GM18499 (cell line): Measurements from ENCODE around the gene SPOP.
"Not testable (repeated sequence)": the region's sequence is repeated elsewhere in the genome, so short reads cannot be mapped to it uniquely, and the experiment has no call there.

Source experiments
- ATAC-seq: cut with Tn5 transposase; IDR thresholded peaks from one replicate; pipeline ENCODE4 v1.9.1; 2021; ENCODE audit warnings: moderate number of reproducible peaks; ENCODE audit not compliant: insufficient read depth, unreplicated experiment

SPOP gene

DNA sequence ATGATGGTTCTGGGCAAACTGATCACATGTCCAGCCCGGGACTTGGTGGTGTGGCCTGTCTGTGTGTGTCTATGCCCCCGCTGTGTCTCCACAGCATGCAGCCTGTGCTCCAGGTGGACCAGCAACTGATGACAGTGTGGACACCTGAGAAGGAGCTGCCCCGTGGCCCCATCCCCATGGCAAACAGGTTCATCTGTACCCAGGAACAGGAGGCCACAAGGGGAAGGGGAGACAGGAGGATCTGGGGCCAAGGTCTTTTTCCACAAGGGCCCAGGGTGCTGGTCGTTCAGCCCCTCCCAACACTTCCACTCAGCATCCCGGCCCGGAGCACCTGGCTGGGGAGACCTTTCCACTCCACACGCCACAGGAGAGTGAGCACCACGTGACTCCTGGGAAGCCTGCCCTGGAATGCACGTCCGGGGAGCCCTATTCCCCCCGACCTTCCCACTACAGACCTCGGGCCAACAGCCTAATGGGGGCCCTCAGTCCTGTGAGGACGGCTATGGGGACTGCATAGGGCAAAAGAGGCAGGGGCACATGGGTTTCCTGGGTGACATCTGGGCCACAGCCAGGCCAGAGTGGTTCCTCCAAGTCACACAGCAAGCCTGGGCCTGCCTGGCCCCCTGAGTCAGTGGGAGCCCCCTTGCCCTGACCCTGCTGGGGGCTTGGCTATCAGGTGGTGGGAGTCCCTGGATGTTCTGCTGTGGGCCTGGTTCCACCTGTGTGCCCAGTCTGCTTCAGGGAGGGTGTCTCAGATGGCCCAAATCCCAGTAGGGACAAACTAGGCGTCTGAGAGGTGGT, 123.0 kb downstream of the SPOP start:
- ATAC-seq, result no peak

DNA sequence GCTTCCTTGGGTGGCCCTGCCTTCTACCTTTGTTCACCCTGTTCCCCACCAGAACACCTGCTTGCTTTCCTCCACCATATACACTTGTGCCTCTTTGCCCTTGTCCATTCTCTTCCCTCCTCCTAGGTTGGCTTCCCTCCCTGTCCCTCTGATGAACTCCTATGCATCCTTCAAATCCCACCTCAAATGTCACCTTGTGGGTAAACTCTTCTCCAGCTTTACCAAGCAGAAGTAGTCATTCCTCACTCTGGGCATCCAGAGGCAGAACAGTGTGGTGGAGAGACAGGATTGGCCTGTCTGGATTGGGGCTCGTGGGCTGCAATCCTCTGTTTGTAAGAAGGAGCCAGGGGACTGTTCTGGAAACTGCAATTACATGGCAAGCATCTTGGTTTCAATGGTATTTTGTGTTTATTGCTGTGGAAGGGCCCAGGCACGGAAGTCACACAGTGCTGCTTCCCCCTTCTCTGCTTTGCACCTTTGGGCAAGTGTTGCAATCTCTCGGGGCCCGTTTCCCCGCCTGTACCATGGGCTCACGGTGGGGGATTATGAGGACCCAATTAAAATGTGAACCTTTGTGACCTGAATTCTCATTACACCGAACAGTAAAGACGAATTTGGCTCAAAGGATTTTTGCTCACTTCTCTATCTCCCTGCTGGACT, 124.1 kb downstream of the SPOP start:
- no peak for ATAC-seq

DNA sequence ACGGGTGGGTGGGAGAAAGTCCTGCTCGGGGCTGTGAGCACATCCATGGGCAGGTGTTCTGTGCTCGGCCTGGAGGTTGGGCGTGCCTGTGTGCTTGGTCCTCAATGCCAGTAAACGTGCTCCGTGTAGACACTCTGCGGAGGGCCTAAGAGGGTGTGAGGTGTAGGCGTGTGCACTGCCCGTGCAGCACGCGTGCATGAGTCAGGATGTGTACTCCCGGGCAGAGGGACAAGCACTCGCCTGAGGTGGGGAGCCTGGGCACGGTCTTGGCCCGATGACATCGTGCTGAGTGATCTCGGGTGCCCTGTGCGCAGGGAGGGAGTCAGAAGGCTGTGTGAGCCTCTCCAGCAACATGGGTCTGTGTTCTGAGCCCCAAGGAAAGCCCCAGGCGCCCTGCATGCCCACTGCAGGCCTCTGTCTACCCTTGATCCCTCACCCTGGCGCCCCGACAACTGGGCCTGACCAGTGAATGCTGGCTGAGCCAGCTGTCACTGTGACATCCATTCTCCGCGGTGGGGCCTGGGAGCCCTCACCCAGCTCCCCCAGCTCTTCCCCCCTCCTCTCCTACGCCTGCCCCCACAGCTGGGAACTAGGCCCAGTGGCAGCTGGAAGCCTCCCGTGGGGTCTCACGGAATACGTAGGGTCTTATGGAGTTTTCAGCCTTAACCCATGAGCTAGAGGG, 125.7 kb downstream of the SPOP start:
- no peak for ATAC-seq

DNA sequence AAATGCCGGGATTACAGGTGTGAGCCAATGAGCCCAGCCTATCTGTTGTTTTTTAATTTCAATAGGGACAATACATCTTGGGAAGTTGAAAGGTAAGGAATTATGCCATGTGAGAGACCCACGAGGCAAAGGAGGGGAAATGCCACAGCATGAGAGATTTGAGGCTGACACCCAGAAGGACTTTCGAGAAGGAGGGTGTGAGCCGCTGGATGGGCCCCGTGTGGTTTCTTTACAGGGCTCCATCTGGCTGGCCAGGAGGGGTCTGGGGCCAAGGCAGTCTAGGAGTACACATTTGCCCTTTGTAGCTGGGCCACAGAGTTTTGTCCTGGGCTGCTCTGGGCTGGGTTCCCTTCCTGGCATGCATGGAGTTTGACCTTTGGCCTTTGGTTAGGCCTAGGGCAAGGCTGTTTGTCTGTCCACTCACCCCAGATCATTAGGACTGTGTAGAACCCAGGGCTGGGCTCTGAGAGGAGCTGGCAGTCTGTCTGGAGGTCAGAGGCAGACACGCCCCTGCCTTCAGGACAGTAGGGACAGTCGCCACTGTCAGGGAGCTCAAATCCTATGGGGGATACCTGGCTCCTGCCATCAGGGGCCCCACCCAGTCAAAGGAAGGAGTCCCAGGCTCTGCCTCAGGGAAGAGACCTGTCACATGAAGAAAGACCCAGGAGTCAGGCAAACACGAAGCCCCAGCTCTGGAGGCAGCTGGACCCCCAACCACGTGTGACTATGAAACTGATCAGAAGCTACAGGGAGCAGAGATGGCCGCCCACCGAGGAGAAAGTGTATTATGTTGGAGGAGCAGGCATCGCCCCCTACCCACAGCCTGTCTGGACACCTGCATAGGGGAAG, 126.5 kb downstream of the SPOP start:
- no peak for ATAC-seq

DNA sequence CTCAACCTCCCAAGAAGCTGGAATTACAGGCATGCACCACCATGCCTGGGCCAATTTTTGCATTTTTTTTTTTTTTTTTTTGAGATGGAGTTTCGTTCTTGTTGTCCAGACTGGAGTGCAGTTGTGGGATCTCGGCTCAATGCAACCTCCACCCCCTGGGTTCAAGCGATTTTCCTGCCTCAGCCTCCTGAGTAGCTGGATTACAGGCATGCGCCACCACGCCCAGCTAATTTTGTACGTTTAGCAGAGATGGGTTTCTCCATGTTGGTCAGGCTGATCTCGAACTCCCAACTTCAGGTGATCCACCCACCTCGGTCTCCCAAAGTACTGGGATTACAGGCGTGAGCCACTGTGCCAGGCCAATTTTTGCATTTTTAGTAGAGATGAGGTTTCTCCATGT, 127.1 kb downstream of the SPOP start:
- ATAC-seq, result not testable (repeated sequence)

DNA sequence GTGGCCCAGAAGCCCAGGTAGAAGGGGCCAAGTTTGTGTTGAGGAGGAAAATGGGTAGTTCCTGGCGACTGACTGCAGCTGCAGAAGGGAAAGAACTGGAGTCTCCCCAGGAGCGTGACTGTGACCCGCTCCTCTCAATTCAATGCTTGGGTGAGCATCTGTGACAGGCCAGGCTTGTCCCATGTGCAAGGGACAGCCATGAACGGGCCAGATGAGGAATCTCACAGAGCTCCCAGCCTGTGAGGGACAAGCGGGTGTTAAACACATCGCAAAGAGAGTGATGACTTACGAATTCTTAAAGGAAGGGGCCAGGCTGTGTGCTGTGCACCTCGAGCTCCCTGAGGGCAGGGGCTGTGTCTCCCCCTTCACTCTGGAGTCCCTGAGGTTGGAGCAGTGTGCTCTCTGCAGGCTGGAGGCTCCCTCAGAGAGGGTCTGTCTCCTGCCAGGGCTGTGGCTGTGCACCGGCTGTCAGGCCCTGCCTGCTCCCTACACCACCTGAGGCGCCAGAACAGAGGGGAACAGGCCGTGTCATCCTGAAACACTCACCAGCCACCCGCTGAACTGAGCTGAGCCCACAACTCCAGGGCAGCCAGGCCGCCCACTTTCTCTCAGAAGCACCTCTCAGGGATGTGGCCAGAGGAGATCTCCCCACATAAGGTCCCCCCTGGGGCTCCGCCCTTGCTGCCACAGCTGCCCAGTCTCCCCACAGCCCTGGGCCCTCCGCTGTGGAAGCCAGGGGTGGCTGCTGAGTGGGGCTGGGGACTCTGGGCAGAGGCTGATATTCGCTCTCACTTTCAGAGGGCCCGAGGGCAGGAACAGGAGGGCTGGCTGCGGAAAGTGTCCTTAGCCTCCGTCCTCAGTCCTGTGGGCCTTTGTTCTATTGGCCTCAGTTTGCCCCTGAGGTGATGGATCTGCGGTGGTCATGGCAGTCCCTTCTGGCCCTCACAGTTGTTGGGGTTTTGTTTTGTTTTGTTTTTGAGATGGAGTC, 127.9 kb downstream of the SPOP start:
- no peak for ATAC-seq

DNA sequence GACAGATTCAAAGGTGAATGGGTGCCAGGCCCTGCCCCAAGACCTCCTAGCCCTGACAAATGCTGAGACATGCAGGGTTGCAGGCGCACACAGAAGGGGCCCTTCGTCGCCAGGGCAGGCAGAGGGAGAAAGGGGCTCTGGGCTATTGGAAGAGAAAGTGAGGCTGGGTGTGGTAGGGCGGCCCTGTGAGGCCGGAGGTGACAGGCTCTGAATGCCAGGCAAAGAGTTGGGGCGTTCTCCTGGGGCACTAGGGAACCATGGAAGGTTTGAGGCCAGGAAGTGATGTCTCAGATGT, 128.6 kb downstream of the SPOP start:
- no peak for ATAC-seq
